Activated gamma-delta T cell treated with Interleukin-2 at 50 U/mL for 16 hours (primary cell): ENCODE data around the gene FTSJ3.

Experiments used
- DNase-seq: peaks from one replicate; pipeline ENCODE4 v3.0.0-alpha.2; 2020

Gene FTSJ3

DNA sequence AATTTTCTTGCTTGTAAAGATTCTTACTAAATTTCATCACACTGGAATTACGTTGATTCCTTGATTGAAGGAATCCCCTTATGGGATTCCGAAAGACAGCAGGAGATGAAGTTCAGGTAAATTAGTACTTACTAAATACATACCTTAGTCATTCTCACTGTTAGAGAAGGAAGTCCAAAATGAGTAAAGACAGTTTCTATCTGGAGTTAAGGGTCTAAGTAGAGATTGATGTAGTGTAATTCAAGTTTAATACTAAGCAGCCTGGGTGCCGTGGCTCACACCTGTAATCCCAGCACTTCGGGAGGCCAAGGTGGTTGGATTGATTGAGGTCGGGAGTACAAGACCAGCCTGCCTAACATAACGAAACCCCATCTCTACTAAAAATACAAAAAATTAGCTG is 43.9 kb downstream of the FTSJ3 start:
- DNase-seq = no peak

DNA sequence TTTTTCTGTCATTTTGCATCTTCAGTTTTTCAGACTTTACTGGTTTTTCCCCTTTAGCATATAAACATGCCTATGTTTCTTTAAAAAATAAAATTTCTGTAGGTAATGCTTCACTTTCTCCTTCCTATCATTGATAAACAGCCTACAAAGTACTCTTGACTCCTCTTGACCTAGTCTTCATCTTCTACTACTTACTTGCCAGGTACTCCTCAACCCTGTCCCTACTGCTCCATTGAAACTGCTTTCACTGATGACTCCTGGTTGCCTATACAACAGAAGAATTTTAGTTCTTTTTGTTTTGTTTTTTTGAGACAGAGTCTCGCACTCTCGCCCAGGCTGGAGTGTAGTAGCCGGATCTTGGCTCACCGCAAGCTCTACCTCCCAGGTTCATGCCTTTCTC is 46.5 kb downstream of the FTSJ3 start:
- no peak for DNase-seq

DNA sequence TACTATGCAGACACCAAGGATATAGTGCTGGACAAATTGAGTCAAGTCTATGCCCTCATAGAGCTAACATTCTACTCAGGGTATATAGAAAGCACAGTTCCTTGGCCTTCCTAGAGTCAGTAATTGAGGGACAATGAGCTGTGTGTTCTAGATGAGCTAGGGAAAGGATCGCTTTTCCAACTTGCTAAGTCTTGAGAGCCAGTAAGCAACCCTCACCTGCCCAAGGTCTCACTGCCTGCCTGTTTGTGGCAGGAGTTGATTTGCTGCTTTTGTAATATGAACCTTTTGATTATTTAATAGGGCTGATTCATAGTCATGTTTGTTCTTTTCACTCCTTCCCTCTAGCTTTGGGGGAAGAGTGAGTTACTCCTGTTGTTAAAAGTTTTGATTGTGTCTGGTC is 47.0 kb downstream of the FTSJ3 start:
- no peak for DNase-seq

DNA sequence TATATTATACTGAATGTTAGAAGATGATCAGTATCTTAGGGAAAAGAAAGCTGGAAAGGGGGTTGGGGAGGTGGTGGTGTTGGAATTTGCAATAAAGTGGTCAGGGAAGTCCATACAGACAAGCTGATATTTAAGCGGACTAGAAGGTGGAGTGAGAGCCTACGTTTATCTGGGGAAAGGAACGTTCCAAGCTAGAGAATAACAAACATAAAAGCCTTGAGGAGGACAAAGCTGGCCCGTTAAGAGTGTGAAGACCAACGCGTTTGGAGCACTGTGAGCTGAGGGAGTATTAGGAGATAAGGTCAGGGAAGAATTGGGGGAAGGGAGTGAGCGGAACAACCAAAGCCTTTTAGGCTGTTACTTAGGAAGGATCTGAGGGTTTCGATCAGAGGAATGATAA is 52.0 kb downstream of the FTSJ3 start:
- no peak for DNase-seq

DNA sequence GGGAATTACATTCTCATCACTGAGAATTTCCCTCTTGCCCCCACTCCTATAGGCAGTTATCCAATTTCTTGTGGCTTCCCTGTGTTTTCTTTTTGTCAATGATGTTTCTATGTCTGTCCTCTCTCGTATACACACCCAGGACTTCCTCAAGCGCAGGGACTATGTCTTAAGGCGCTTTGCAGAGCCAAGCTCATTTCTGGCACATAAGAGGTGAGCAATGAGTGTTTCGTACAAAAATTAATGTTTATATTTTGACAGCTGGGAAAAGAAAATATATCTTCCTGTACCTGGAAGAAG is 52.5 kb downstream of the FTSJ3 start:
- no peak for DNase-seq

DNA sequence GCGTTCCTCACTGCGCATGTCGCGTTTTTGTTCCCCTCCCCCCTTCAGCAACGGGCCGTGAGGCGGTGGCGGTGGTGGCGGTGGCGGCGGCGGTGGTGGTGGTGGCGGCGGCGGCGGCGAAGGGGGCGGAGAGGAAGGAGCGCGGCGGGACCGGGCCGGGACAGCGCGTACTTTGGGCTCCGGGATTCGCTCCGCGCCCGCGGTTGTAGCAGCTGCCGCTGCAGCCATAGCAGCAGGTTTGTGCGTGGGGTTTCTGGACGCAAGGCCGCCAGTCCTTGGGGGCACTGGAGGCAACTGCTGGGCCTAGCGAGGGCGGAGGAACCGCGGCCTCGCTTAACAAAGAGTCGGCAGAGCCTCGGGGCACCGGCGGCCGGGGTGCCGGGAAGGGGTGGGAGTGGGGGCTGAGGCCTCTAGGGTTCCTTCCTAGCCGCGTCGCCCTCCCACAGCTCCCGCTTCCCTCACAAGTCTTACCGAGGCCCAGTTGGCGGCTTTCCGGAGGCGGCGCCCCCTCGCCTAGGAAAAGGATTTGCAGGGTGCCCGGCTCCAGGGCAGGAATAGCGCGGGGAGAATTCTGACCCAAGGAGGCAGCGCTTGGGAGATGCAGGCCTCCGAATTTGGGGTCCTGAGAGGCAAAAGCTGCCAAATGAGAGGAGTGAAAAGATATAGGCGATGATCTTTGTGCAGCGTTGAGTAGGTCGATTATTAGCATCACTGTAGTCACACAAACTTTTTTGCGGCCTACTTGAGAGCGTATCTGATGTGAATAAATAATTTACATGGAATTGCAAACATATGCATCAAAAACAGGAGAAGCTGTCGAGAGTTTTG is 53.1 kb downstream of the FTSJ3 start, which contains the start of gene DDX42:
TSS of gene DDX42 (plus strand) at position 30 of the 828 bp plus-strand sequence. CDS start 12,880 bp downstream, outside the sequence.
- DNase-seq = no peak

DNA sequence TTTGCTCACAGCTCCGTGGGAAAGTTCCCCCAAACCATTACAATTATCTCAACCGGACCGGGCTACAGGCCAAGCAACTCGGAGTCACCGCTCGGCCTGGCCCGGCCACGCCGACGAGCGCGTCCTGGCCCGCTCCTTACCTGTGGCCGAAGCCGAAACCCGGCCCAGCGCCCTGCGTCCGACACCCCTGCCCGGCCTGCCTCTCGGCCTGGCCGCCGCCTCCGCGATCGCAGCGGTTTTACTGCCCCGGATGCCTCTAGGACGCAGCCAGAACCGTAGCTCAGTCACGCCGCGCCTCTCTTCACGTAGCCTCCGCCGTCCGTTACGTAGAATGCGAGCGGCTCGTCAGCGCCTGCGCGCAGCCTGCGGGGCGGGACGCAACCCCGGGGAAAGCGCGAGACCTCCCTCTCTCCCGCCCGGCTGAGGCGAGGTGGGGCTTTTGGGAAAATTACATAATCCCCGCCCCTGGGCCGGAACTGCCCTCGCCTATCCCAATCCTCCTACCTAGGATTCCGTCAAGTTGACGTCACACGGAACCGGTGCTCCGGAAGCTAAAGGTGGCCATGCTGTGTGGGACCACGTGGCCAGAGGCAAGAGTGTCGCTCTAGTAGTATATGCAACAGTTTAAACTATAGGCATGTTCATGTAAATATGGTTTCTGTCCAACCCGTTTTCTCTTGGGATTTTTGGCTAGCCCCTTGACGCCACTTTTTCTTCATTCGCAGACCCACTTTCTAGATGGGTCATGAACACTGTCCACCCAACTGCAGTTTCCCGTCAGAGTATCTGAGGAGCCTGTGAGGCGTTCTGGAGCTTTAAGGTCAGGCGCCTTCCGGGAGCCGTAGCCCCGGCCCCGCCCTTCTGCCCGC is 54.0 kb downstream of the FTSJ3 start, which contains the start of gene CCDC47:
TSS of gene CCDC47 (minus strand) at position 326 of the 869 bp plus-strand sequence. CDS start 7,422 bp downstream, outside the sequence.
- DNase-seq = peak; percentile 97

DNA sequence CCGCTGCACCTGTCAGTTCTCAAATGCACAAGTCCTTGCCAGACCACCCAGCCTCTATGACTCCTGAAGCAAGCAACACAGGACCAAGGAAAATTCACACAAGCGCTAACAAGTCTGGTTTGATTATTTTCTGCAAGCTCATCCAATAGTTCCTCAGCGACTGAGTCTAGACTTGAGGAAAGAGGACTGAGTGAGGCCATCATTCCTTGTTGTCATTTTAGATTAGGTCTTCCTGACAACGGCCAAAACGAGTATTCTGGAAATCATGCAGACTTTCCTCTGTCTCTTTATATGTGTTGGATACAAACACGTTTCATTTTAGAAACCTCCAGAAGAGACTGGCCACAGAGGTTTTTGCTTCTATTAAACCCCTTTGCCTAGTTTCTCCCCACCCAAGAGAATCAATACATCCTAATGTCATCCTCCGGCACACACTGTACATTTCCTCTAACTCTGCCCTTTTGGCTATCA is 54.6 kb downstream of the FTSJ3 start:
- no peak for DNase-seq
